ENCODE results near the gene VPS13D.

VPS13D gene

DNA sequence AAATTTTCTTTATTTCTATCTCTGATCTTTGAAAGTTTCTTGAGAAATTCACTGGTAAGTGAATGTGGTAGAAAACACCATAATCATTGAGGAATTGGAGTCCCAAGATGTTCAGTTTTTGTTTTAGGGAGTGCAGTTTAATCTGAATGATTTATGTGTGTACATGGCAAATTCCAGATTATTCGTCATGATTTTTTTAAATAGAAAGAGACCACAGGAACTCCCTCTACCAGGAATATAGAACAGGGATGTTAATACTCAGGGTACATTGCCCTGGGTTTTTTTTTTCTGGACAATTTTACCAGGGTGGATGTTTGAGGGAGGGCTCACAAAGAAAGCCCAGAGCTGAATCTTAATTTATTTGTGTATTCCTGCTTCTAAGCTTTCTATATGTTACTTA lies 109.0 kb downstream of the VPS13D start:
- DNase-seq: no peak

GRCh38 chr1:12339396-12339795 lies 109.6 kb downstream of the VPS13D start:
- DNase-seq: no peak

DNA sequence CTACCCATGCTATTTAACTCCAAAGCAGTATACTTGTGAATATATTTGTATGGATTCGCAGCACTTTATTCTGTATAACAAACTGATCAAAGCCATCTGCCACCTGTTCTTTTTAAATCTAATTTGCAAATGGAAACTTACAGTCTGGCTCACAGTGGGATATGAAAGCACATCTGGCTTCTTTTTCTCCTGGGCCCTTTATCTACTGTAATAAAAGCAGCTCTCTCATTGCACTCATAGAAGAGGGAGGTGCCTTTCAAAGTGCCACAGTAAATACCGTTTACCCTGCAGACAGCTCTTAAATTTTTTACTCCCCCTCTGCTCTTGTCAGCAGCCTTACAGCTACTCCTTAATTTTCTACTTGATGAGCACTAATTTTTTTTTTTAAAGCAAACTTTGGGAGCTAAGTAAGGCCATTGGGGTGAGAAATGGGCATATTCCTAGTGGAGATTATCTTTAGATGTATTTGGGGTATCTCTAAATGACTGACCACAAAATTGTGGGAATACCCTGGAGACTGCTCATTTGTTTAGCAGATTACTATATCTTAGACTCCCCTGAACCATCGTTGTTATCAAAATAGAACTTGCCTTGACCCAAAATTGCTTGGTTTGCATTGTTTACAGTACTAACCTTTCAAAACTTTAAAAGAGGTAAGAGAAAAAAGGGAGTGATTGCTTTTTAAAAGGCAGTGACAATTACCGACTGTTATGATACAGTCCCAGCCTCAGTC lies 110.1 kb downstream of the VPS13D start:
- no peak for DNase-seq

DNA sequence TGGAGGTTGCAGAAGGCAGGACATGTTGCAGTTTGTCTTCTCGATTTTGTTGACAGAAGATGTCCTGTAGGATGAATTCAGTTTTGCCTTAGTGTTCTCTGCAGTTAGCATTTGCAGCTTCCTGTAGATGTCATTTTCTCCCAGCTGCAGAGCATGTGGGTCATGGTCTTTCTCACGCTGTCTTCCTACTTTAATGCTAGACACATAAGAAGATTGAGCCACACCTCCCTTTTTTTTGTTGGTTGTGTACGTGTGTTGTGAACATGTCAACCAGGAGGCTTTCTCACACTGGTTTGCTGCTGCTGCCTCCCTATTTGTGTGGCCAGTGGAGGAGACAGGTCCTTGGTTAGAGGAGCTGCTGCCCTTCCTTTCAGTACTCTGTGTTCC lies 110.7 kb downstream of the VPS13D start:
- DNase-seq: no peak

GRCh38 chr1:12341667-12342066 lies 111.8 kb downstream of the VPS13D start:
- no peak for DNase-seq

DNA sequence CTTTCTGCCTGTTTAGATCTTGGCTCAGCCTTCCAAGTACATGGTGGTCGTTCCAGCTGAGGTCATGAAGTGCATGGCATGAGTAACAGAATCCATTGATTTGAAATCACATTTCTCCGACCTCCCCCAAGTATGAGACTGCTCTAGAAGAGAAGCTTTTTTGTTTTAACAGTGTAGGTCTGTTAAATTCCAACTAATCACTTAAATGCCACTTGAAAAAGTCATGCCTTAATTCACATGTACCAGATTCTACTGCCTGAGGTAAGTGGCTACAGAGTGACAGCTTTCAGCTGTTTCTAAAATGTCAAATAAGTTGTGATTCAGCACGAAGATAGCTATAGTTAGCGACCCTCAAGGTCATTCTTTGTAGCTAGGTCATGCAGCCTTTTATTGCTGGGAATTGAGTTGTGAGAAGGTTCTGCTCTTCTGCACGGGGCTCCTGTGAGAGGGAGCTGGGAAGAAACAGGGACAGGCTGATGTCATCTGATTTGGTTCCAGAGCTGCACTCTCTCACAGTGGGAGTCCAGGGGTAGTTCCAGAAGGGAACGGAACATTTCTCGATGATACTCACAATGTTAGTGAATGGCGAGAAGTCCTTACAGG lies 112.7 kb downstream of the VPS13D start:
- DNase-seq: no peak

DNA sequence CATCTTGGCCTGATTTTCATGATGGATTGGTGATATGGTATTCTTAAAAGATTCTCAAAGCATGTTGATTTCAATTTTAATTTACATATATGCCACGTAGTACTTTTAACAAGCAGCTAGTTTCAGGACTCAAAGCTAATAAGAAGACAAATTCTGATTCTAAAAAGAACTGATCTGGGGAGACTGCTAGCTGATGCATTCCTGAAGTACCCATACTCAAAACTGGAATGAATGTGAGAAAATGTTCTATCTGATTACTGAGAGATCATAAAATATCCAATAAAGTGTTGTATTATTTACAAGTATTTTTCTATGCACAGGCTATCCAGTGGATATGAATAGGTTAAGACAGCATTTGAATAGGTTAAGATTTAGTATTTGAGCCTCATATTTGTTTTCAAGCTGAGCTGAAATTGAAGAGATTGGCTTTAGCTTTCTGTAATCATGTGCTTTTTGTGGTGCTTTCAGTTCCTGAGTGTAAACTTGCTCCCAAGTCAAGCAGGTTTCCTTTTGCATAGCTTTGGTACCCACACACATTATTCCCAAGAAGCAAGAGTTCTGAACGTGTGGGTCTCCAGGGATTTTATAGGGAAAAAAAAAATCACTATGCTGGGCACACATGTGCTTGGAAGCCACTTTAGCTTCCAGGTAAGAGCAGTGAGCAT lies 114.1 kb downstream of the VPS13D start:
- DNase-seq: no peak

DNA sequence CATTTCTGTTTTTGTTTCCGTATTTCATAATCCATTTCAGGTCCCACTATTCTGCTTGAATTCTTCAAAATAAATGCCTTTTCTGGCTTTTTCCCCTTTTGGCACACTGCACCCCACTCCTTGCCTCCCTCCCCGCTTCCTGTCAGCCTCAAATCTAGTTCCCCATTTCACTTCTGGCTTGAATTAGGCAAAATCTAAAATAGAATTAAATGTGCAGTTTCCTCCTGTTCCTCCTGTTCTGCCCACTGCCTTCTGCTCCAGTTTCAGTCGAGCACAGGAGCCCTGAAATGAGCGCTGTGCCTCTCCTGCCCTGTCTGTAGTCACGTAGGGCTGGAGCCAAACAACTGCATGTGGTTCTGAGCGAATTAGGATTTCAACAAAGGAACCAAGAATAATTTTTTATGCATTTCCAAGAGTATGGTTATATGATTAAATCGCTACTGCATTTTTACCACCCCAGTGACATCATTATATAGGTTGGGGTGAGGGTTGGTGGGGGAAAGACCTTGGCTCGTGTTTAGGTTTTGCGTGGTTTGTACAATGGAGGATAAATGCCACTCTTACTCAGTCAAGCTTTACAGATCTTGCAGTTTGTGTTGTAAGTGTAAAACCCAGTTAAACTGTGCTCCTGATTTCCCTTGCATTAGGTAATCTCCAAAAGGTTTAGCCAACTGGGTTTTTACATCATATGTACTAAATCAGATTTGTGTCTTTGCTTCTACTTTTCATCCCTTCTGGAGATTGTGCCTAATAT lies 114.9 kb downstream of the VPS13D start:
- peak; percentile 48 for DNase-seq

DNA sequence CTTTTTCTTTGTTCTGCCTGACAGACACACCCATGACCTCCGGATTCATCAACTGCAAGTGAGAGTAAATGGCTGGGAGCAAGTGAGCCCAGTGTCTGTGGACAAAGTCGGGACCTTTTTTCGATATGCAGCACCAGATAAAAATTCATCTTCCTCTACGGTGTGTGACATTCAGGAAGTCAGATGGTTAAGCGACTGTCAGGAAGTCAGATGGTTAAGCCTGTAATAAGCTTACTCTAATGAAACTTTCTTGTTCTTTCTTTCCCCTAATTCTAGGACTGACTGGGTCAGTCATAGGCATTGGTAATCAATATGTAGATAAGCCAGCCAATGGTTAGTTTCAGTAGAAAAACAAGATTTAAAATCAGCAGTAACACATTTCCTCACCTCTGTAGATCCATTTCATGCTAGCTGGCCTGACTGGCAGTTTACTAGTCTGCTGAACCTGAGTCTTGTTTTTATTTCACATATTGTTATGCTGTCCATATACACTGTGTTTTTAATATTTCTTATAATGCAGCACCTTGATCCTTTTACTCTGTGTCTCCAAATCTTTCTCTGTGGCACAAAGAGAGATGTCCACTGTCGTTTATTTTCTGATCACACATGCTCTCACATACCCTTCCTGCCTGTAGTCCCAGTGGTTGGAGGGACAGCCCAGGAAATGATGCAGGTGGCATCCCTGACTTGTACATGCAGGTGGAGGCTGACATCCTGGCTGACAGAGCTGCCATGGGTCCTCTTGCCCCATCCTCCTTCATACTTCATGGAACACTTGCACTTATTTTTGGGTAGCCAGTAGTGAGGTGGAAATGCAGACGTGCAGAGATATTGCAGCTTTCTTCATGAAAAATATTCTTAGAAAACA lies 115.8 kb downstream of the VPS13D start:
- peak; percentile 18 for DNase-seq

DNA sequence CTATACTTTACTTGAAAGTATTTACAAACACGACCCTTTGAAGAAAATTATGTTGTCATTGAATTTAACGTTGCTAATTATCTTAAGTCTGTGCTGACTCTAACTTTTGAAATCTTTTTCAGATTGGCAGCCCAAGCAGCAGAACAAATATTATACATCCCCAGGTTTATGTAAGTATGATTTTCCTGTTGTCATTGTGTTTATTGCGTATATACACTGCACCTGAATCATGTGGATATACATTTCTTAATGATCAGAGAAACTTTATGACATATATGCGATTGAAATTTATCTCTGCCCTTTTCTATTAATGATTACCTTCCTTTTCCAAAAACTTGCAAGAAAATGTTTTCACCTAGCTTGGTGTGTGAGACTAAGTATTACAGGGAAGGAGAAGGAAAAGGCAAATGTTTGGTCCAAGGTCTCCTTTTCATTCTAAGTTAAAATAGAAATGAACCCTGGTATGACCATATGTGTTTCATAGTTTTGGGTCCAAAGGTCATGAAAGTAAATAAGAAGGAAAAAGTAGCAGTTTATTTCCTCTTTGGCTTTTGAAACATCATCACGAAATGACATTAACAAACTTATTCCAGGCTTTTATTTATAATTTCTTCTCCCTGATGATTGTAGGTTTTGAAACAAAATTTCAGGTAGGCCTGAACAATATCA lies 116.8 kb downstream of the VPS13D start:
- no peak for DNase-seq

GRCh38 chr1:12348113-12348512 lies 118.3 kb downstream of the VPS13D start:
- no peak for DNase-seq

- no peak for DNase-seq
These were observed 124.2 kb downstream of the VPS13D start for GRCh38 chr1:12353981-12354380.

DNA sequence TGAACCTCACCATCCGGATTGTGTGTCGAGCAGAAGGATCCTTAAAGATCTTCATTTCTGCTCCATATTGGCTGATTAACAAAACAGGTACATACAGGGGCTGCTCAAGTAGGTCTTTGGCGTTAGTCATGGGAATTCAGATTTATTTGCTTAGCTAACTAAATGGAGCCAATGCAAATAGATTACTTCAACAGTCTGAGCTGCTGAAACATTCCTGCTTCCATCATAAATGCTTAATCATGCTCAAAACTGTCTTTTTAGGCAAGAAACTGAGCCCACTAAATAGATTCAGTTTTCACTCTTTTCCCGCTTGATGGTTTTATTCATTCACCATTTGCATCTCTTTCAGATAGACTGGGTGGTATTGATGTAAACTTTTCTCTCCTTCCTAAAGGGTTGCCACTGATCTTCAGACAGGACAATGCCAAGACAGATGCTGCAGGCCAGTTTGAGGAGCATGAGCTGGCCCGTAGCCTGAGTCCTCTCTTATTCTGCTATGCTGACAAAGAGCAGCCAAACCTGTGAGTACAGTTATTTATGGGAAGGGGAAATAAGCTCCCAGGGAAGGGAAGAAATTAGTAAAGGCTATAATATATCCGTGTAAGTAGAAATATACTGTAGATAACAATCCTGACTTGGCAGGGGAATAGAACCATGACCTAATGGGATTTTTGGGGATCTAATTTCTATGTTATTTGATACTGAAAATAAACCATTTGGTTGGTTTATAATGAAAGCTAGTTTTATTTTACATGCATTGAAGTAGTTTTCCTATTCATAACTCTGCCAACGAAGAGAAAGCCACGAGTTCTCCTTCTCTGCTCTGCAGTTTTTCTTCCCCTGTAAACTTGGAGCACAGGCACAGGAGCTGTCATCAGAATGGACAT lies 126.4 kb downstream of the VPS13D start:
- no peak for DNase-seq

DNA sequence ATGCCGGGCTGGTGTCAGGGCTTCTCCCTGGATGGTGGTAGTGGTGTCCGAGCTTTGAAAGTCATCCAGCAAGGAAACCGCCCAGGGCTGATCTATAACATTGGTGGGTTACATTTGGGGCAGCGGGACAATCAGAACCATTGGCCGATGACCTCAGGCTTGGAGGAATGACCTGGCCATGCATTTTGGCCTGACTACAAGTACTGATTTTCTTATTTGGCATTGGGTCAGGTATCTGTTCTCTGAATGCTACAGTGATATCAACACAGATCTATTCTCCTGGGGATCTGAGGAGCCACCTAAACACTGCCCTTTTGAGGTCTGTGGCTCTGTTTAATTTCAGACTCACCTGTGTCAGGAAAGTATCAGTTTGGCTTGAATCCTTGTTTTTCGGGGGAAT lies 128.7 kb downstream of the VPS13D start:
- DNase-seq: no peak

DNA sequence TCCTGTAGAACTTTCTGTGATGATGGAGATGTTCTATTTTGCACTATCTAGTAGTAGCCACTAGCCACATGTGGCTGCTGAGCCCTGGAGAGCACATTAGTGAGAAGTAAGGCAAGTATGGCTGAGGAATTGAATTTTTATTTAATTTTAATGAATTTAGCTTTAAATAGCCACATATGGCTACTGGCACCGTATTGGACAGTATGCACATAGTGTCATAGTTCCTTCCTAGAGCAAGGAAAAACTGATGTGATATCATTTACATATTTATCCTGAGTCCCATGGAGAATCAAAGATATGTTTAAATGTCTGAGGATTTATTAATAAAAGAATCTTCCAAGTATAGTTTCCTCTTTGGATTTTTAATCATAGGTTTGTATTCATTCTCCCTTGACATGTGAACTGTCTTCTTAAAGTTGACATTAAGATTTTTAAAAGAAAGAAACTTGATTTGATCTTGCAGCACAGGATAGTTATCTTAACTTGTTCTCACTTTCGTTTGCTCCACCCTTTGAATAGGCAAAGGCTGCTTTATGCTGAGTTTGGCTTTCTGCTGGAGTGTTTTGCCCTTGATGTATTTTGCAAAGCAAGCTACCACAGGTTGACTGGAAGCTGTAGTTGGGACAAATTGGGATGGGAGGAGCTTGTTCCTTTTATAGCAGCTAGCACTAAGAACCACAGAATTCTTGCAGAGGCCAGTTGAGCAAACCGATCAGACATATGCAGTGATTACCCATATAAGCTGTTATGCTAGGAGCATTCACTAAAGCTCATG lies 129.7 kb downstream of the VPS13D start:
- DNase-seq: no peak

DNA sequence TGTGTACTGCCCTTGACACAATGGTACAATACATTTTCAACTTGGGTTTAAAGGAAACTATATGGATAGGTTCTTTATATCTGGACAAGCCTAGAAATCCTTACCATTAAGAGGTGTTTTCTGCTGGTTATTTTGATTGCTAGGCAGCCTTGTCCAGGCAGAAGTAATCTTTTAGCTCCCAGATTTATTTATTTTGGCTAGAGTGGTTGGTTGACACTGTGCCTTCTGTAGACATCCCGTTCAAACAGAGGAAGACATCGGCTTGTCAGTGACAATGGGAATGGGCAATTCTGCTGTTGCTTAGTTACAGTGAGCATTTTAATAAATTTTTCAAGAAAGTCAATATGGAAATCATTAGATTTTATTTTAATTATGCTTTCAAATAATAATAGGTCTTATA lies 138.8 kb downstream of the VPS13D start:
- no peak for DNase-seq

DNA sequence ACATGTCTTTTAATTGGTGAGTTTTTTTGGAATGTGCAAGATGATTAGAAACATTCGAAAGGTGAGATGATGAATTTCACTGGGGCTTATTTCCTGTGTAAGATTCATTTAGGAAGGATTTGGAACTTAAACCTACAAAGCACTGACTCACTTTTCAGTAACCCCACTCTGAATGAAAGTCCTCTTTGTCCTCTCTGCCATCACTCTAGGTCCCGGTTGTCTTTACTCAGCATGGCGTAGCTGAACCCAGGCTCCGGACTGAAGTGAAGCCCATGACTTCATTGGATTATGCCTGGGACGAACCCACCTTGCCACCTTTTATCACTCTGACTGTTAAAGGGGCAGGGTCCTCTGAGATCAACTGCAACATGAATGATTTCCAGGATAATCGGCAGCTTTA lies 139.4 kb downstream of the VPS13D start:
- no peak for DNase-seq

DNA sequence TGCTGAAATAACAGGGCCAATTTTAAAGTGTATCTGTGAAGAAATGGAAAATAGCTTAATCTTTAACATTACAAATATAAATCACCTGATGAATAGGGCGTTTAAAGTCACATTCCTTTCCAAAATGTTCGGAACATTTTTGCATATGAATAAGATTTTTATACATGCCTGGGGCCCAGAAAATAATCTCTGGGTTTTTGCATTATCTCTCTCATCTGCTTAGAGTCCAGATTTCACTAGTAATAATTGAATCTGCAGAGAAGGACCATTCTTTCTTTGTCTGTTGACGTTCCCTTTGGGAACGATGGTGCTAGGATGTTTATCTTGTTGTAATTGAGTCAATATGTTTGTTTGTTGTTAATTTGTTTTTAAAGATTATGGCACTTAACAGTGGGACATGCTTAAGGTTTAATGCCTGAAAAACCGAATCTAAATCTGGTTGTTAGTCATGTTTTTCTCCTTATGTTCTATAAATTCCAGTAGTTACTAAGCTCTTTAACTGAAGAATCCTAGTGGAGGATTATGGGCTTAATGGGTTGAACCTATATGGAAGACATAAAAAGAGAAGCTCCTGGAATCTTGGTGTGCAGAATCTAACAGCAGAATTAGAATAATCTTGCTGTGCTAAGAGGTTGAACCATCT lies 140.6 kb downstream of the VPS13D start:
- no peak for DNase-seq

GRCh38 chr1:12371053-12371452 lies 141.2 kb downstream of the VPS13D start:
- no peak for DNase-seq

DNA sequence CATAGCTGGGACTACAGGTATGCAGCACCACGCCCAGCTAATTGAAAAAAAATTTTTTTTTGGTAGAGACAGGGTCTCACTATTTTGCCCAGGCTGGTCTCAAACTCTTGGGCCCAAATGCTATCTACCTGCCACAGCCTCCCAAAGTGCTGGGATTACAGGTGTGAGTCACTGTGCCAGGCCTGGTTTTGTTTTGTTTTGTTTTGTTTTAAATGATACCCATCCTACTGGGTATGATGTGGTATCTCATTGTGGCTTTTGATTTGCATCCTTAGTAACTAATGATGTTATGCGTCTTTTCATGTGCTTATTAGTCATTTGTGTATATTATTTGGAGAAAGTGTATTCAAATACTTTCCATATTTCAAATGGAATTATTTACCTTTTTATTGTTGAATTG lies 142.3 kb downstream of the VPS13D start:
- no peak for DNase-seq

All from hematopoietic multipotent progenitor cell treated with erythropoietin and hydrocortisone succinate and interleukin-3 and kit ligand, for 6 days (in vitro differentiated cells).